Left ventricle myocardium inferior (tissue), 1 donor: ENCODE data around the gene ZCCHC7. TPM values are rescaled to one million over a fixed set of nuclear protein-coding genes. Genes with fewer than 3 reads are reported as not detected.

Experiments
- DNase-seq: peaks from one replicate; pipeline ENCODE4 v3.0.0-alpha.2; 2020
- H3K27ac ChIP-seq: fragments of 200-600 bp; replicated peaks from 2 replicates; pipeline ENCODE4 v1.8.0; 2021
- H3K27me3 ChIP-seq: fragments of 200-600 bp; 2 replicates; pipeline ENCODE4 v1.8.0; 2021; ENCODE audit warnings: low read depth
- H3K36me3 ChIP-seq: fragments of 200-600 bp; 2 replicates; pipeline ENCODE4 v1.8.0; 2021
- H3K4me1 ChIP-seq: fragments of 200-600 bp; 2 replicates; pipeline ENCODE4 v1.8.0; 2021
- H3K4me3 ChIP-seq: fragments of 200-600 bp; 2 replicates; pipeline ENCODE4 v1.8.0; 2021; ENCODE audit warnings: mild to moderate bottlenecking, moderate library complexity
- H3K9me3 ChIP-seq: fragments of 200-600 bp; replicated peaks from 2 replicates; pipeline ENCODE4 v1.8.0; 2021
- CTCF ChIP-seq: fragments of 200-600 bp; IDR thresholded peaks from 2 replicates; pipeline ENCODE4 v1.8.0; 2021; ENCODE audit warnings: antibody characterized with exemption, mild to moderate bottlenecking, borderline replicate concordance
- intact Hi-C: fragments of 100-400 bp; cut with micrococcal nuclease; formaldehyde crosslinking; loops from one replicate; pipeline ENCODE4 v1.11.0; 2022
- total RNA-seq: library from RNA; stranded (reverse); fragmentation: NEBNext Ultra II Directional; extraction: Animal tissue kit (Norgen Biotek cat#: 25700); gene quantifications from one replicate; pipeline ENCODE4 v1.2.1, GENCODE V29; 2021
- donor health status: DM: no; HTN: yes; CAD: no; lungs with severe emphysema.

The ZCCHC7 gene
- total RNA-seq, 1 donor from 2014 or later = 8.1 TPM

- intact Hi-C loops = no loop called here
- no peaks in the 10 kb centered on the region for H3K36me3 ChIP-seq
- no peak overlapping the region for H3K4me3 ChIP-seq
- H3K4me1 ChIP-seq = no peaks in the 10 kb centered on the region
- DNase-seq = no peak
- no peak for TF ChIP-seq CTCF
- no peaks in the 10 kb centered on the region for H3K27me3 ChIP-seq
- no peak overlapping the region for H3K27ac ChIP-seq
- H3K9me3 ChIP-seq = no peaks in the 10 kb centered on the region
Measured at GRCh38 chr9:37281541-37281940, 161.2 kb downstream of the ZCCHC7 start.

DNA sequence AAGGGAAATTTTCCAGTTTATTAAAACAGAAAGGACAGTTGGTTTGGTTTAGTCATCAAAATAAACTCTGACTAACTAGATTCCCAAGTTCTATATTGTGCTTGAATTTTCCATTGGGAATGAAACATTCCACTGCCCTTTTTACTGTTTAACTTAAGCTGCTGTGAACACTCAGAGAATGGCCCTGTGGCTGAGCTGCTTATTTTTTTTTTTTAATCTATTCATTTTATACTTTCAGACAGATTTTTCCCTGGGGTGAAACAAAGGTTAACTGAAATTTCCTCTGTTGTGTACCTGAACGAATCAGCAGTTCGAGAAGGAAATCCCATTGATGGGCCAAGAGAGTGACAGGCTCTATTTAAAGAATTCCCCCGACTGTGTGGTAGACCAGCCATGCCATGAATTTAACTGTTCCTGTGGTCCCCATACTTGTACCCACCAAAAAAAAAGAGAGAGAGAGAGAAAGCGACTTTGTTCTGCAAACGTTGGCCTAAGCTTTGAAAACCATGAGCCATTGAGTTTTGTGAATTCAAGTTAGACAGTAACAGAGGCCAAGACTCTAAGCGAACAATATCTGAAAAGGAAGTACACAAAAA is 163.5 kb downstream of the ZCCHC7 start:
- no peak overlapping the region for H3K4me3 ChIP-seq
- intact Hi-C loops = no loop called here
- no peak overlapping the region for H3K27ac ChIP-seq
- no peak for TF ChIP-seq CTCF
- H3K4me1 ChIP-seq = no peaks in the 10 kb centered on the region
- no peaks in the 10 kb centered on the region for H3K9me3 ChIP-seq
- no peaks in the 10 kb centered on the region for H3K27me3 ChIP-seq
- DNase-seq = no peak
- no peaks in the 10 kb centered on the region for H3K36me3 ChIP-seq

GRCh38 chr9:37284636-37285035 is 164.3 kb downstream of the ZCCHC7 start:
- no peak for DNase-seq
- H3K36me3 ChIP-seq = no peaks in the 10 kb centered on the region
- no peak for TF ChIP-seq CTCF
- intact Hi-C loops = no loop called here
- H3K27me3 ChIP-seq = no peaks in the 10 kb centered on the region
- H3K4me3 ChIP-seq = no peak overlapping the region
- no peaks in the 10 kb centered on the region for H3K9me3 ChIP-seq
- no peaks in the 10 kb centered on the region for H3K4me1 ChIP-seq
- no peak overlapping the region for H3K27ac ChIP-seq

GRCh38 chr9:37286530-37287175 is 166.3 kb downstream of the ZCCHC7 start:
- Histone ChIP-seq H3K4me1 (no peaks in the 10 kb centered on the region), H3K4me3 (no peak overlapping the region), H3K36me3 (no peaks in the 10 kb centered on the region), H3K27me3 (no peaks in the 10 kb centered on the region), H3K27ac (no peak overlapping the region), H3K9me3 (no peaks in the 10 kb centered on the region)
- no peak for DNase-seq
- no peak for TF ChIP-seq CTCF
- intact Hi-C loops = no loop called here

- no peak for TF ChIP-seq CTCF
- H3K27ac ChIP-seq = no peak overlapping the region
- H3K4me3 ChIP-seq = no peak overlapping the region
- intact Hi-C loops = no loop called here
- H3K36me3 ChIP-seq = no peaks in the 10 kb centered on the region
- H3K27me3 ChIP-seq = no peaks in the 10 kb centered on the region
- H3K4me1 ChIP-seq = no peaks in the 10 kb centered on the region
- no peaks in the 10 kb centered on the region for H3K9me3 ChIP-seq
- no peak for DNase-seq
Measured at GRCh38 chr9:37287317-37287716, 166.9 kb downstream of the ZCCHC7 start.
